Activated naive CD4-positive, alpha-beta T cell treated with anti-CD3 and anti-CD28 coated beads for 36 hours (primary cell): ENCODE measurements around the gene RUNX2. TPM values are rescaled to one million over a fixed set of nuclear protein-coding genes. Genes with fewer than 3 reads are reported as not detected.
"Not testable (repeated sequence)": the region's sequence is repeated elsewhere in the genome, so short reads cannot be mapped to it uniquely, and the experiment has no call there.

ENCODE experiments used
- CTCF ChIA-PET: fragments of 350-600 bp; sonication (Branson Sonifier 250); formaldehyde crosslinking; loops from one replicate; lab custom pipeline; 2021; ENCODE audit warnings: antibody characterized with exemption; lab: Charles Lee
- DNase-seq: peaks from one replicate; pipeline ENCODE4 v3.0.0-alpha.2; 2020
- H3K27ac Mint-ChIP-seq: one replicate; pipeline ENCODE4 v1.8.0; 2021; ENCODE audit warnings: mild to moderate bottlenecking, mixed read lengths
- H3K27me3 Mint-ChIP-seq: one replicate; pipeline ENCODE4 v1.8.0; 2021; ENCODE audit warnings: low read depth, mixed read lengths
- H3K36me3 Mint-ChIP-seq: one replicate; pipeline ENCODE4 v1.8.0; 2021; ENCODE audit warnings: low read depth, mixed read lengths
- H3K4me1 Mint-ChIP-seq: one replicate; pipeline ENCODE4 v1.8.0; 2021; ENCODE audit warnings: low read depth, mixed read lengths
- H3K4me3 Mint-ChIP-seq: one replicate; pipeline ENCODE4 v1.8.0; 2021; ENCODE audit warnings: mild to moderate bottlenecking, moderate library complexity, mixed read lengths
- H3K9me3 Mint-ChIP-seq: one replicate; pipeline ENCODE4 v1.8.0; 2021; ENCODE audit warnings: mixed read lengths
- intact Hi-C: fragments of 100-400 bp; cut with micrococcal nuclease; formaldehyde crosslinking; loops from one replicate; pipeline ENCODE4 v1.15.1; 2023
- total RNA-seq, 2 experiments: library from RNA; stranded (reverse); gene quantifications; one replicate each; pipeline ENCODE4 v1.2.3, GENCODE V29; 2021

The RUNX2 gene
- total RNA-seq, 2 experiments from 2014 or later: 3.1 to 3.6 TPM

DNA sequence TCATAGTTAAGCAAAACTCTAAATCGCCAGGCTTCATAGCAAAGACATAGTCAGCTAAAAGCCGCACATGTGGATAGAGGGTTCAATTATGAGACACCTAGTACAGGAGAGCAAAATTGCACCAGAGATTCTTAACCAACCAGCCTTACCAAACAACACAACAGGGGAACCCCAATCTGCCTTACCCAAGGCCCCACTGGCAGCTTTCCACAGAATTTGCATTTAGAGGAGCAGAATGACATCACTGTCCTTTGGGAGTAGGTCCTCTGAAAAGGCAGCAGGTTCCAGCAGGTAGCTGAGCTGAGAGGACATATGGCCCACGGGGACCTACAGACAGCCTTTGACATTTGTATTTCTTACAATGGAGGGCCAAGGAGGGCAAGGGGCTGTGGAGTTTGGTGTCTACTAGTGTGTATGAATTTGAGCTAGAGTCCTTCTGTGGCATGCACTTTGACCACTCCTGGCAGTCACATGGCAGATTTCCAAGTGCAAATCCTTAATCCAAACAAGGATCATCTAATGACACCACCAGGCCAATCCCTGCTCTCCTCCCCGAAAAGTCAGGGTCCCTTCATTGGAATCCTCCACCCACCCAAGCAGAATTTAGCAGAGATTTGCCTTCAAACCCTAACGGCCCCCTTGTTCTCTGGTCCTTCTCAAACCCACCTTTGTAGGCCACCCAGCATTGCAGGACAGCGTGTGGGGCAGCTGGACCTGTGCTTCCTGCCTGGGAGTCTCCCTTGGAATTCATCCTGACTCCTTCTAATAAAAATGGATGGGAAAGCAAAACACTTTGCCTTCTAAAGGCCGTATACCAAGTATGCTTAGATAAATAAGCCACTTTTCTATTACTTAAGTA lies 220.8 kb downstream of the RUNX2 start:
- H3K9me3 Mint-ChIP-seq: no peaks in the 10 kb centered on the region
- CTCF ChIA-PET: no interaction called here
- no peak overlapping the region for H3K4me3 Mint-ChIP-seq
- peaks cover 10% of the 10 kb centered on the region for H3K36me3 Mint-ChIP-seq
- intact Hi-C loops: no loop called here
- no peak for DNase-seq
- H3K27ac Mint-ChIP-seq: no peak overlapping the region
- no peaks in the 10 kb centered on the region for H3K27me3 Mint-ChIP-seq
- peaks cover 4% of the 10 kb centered on the region for H3K4me1 Mint-ChIP-seq

DNA sequence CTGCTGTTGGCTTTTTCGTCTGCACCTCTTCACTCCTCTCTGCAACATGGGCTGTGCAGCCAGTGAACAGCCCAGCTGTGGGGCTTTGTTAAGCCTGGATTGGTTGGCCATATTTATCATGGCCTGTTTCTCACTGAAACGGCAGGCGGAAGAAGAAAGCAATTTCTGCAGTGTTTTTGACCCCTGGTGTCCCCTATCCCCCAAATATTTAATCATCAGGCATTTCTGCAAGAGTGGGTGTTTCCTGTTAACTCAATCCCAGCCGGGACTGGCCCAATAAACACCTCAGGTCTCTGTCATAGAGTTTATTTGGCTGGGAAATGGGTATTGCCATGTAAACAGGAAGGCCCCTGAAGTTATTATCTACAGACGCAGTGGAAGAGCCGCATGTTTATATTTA lies 224.4 kb downstream of the RUNX2 start:
- Mint-ChIP-seq H3K9me3 (no peaks in the 10 kb centered on the region), H3K27me3 (no peaks in the 10 kb centered on the region), H3K36me3 (peaks cover 6% of the 10 kb centered on the region), H3K4me1 (peaks cover 6% of the 10 kb centered on the region), H3K27ac (no peak overlapping the region), H3K4me3 (no peak overlapping the region)
- DNase-seq: no peak
- intact Hi-C loops: no loop called here
- CTCF ChIA-PET: no interaction called here

DNA sequence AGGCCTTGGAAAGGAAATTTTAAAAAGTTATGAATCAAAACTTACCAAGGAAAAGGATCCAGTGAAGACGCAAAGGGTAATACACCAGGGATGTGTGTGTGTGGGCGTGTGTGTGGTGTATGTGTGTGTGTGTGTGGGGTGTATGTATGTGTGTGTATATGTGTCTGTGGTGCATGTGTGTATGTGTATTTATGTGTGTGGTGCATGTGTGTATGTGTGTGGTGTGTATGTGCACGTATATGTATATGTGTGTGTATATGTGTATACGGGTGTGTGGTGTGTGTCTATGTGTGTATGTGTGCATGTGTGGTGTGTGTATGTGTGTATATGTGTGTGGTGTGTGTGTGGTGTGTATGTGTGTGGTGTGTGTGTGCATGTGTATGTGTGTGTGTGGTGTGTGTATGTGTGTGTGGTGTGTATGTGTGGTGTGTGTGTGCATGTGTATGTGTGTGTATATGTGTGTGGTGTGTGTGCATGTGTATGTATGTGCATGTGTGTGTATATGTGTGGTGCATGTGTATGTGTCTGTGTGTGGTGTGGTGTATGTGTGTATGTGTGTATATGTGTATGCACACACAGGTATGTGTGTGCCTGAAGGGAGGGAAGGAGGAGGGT lies 225.7 kb downstream of the RUNX2 start:
- H3K27ac Mint-ChIP-seq: no peak overlapping the region
- DNase-seq: no peak
- intact Hi-C loops: no loop called here
- peaks cover 7% of the 10 kb centered on the region for H3K4me1 Mint-ChIP-seq
- H3K4me3 Mint-ChIP-seq: no peak overlapping the region
- H3K36me3 Mint-ChIP-seq: no peaks in the 10 kb centered on the region
- no peaks in the 10 kb centered on the region for H3K27me3 Mint-ChIP-seq
- no peaks in the 10 kb centered on the region for H3K9me3 Mint-ChIP-seq
- CTCF ChIA-PET: no interaction called here

DNA sequence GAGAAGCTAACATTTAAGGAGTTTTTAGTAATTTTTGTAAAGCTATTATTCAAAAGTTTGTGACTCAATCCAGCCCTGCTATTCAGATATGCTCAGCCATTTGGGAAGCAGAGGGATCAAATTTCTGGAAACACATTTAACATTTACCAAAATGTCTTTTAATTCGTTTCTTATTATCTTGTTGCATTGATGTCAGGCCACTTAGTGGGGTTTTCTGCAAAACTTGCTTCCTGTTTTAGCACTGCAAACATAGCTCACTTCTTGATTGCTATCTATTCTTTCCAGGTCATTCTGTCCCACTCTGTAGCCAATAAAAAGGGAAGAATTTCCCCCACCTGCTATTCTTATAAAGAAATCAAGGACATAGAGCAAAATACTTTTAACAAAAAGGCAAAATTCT lies 226.5 kb downstream of the RUNX2 start:
- H3K36me3 Mint-ChIP-seq: no peaks in the 10 kb centered on the region
- H3K4me1 Mint-ChIP-seq: peaks cover 13% of the 10 kb centered on the region
- DNase-seq: no peak
- no peak overlapping the region for H3K4me3 Mint-ChIP-seq
- no peaks in the 10 kb centered on the region for H3K27me3 Mint-ChIP-seq
- CTCF ChIA-PET: interaction anchor here (0.6 to 0.7 kb wide), 2 partner anchors 11 to 1603 kb away, joined by 3 to 6 read pairs; no protein-coding TSS in a partner anchor
- H3K27ac Mint-ChIP-seq: no peak overlapping the region
- no peaks in the 10 kb centered on the region for H3K9me3 Mint-ChIP-seq
- intact Hi-C loops: no loop called here

DNA sequence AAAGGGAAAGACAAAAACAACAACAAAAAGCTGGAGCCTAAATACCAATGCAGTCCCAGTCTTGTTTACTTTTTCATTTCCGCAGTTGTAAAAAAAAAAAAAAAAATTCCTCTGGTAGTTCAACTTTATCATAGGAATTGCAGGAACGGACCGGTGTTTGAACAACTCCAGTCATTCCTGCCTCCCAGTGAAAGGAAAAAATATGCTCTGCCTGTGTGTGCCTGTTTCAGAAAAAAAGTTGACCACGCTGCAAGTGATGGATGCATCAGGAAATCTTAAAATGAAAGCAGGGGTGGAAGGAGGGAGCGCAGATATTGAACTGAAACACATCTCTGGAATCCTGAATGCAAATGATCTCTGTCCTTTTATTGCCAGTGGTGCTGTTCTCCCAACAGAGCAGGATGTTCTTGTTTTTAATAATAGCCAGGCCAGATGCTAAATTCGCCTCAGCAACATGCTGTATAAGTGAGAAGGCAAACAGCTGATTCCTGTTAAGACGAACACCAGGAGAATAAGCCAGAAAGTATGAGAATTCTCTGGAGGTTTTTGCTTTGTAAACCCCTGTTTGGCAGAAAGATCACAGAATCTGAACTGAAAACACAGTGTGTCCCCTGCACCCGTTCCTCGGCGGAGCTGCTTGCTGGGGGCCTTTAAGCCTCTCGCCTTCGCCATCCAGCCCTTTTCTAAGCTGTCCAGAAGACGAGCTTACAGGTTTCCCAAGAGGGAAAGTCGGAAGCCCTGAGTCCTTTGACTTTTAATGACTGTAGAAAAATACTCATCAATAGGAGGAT lies 228.0 kb downstream of the RUNX2 start:
- H3K9me3 Mint-ChIP-seq: no peaks in the 10 kb centered on the region
- CTCF ChIA-PET: no interaction called here
- no peaks in the 10 kb centered on the region for H3K36me3 Mint-ChIP-seq
- H3K27ac Mint-ChIP-seq: no peak overlapping the region
- H3K4me3 Mint-ChIP-seq: no peak overlapping the region
- no peaks in the 10 kb centered on the region for H3K27me3 Mint-ChIP-seq
- no peak for DNase-seq
- intact Hi-C loops: no loop called here
- peaks cover 22% of the 10 kb centered on the region for H3K4me1 Mint-ChIP-seq

DNA sequence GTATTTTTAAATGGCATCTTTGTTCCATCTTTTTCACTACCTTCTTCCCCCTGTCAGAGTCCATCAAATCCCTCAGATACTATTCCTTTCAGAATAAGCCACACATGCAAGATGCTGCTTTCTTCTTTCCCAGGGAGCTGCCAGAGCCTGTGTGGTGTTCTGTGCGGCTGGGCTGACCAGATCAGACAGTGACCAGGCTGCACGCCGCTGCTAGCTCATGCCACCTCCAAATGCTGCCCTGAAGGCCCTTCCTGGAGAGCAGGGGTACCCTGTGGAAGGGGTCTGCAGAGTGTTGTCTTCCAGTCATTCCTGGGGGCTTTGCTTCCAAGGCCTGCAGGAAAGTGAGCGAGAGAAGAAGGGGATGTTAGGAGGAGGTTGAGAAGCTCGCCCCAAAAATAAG lies 228.7 kb downstream of the RUNX2 start:
- intact Hi-C loops: no loop called here

DNA sequence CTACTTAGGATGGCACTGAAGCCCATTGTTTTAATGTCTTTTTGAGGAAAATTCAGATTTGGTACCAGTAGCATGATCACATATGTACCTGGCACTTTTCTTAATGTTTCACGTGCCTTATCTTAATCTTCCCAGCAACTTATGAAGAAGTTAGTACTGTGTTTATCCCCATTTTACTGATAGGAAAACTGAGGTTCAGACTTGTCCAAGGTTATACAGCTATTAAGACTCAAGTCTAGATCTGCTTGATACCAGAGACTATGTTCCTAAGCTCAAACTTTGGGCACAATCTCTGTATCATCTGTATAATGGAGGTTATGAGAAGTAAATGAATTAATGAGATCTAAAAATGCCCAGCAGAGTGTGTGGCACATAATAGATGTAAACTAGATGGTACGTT lies 229.3 kb downstream of the RUNX2 start:
- DNase-seq: no peak
- CTCF ChIA-PET: no interaction called here
- Mint-ChIP-seq H3K9me3 (no peaks in the 10 kb centered on the region), H3K4me1 (peaks cover 23% of the 10 kb centered on the region), H3K27me3 (no peaks in the 10 kb centered on the region), H3K36me3 (no peaks in the 10 kb centered on the region), H3K4me3 (no peak overlapping the region), H3K27ac (no peak overlapping the region)
- intact Hi-C loops: no loop called here

More for the DNA sequence above, 228.7 kb downstream of the RUNX2 start:
- peaks cover 23% of the 10 kb centered on the region for H3K4me1 Mint-ChIP-seq
- H3K4me3 Mint-ChIP-seq: no peak overlapping the region
- no peaks in the 10 kb centered on the region for H3K27me3 Mint-ChIP-seq
- no peak for DNase-seq
- no peak overlapping the region for H3K27ac Mint-ChIP-seq
- H3K36me3 Mint-ChIP-seq: no peaks in the 10 kb centered on the region
- no peaks in the 10 kb centered on the region for H3K9me3 Mint-ChIP-seq
- CTCF ChIA-PET: no interaction called here

DNA sequence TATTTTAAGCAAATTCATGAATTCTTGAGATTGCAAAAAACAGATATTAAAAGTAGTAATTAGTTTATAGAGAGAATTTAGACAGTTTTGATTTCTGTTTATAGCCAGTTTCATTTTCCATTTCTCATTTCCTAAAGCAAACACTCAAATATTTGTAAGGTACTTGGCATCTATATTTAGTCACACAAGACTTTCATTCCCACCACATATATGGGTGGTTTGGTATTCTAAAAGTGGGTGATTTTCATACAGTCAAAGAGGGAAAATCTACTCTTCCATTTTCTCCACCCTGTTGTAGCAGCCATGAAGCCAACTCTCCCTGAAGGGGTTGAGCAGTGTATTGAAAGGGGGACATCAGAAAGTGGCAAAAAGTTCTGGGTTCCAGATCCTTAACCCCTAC lies 230.7 kb downstream of the RUNX2 start:
- no peak overlapping the region for H3K27ac Mint-ChIP-seq

DNA sequence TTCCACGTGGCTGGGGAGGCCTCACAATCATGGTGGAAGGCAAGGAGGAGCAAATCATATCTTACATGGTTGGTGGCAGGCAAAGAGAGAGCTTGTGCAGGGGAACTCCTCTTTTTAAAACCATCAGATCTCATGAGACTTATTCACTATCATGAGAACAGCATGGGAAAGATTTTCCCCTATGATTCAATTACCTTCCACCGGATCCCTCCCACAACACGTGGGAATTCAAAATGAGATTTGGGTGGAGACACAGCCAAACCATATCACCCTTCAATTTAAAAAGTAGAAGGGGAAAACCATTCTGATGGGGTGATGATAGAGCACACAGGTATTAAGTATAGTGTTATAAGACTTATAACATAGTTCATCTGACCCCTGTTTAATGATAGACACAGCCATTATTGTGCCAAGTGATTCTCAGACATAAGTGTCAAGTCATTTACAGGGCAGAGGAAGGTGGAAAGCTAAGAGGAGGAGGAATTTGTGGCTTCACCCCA lies 232.2 kb downstream of the RUNX2 start:
- H3K27me3 Mint-ChIP-seq, H3K36me3 Mint-ChIP-seq, H3K4me3 Mint-ChIP-seq, DNase-seq, H3K9me3 Mint-ChIP-seq, CTCF ChIA-PET, H3K27ac Mint-ChIP-seq, intact Hi-C loops: not testable (repeated sequence)
- peaks cover 20% of the 10 kb centered on the region for H3K4me1 Mint-ChIP-seq

More for the DNA sequence above, 230.7 kb downstream of the RUNX2 start:
- no peaks in the 10 kb centered on the region for H3K9me3 Mint-ChIP-seq
- CTCF ChIA-PET: no interaction called here
- no peak for DNase-seq
- no peak overlapping the region for H3K4me3 Mint-ChIP-seq
- intact Hi-C loops: loop anchor here (1.0 to 2.0 kb wide), 3 partner anchors 26 to 151 kb away; no protein-coding TSS in a partner anchor
- peaks cover 22% of the 10 kb centered on the region for H3K4me1 Mint-ChIP-seq
- no peaks in the 10 kb centered on the region for H3K36me3 Mint-ChIP-seq
- no peaks in the 10 kb centered on the region for H3K27me3 Mint-ChIP-seq

DNA sequence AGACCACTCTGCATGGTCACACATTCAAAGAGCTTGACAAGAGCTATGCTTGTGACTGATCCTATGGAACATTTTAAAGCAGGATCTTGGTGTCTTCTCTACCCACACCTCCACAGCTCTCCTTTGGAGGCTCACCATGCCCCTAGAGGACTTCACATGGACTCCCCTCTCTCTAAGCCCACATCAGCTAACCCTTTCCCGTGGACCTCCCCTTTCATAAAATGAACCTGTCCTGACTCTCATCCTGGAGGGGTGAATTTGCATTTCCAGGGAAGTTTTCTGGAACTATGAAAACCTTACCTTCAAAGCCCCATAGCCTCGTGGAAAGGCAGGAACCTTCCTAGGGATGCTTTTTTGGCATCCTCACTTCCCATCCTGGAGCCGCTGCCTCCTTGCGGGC lies 234.0 kb downstream of the RUNX2 start:
- peaks cover 3% of the 10 kb centered on the region for H3K9me3 Mint-ChIP-seq
- CTCF ChIA-PET: no interaction called here

DNA sequence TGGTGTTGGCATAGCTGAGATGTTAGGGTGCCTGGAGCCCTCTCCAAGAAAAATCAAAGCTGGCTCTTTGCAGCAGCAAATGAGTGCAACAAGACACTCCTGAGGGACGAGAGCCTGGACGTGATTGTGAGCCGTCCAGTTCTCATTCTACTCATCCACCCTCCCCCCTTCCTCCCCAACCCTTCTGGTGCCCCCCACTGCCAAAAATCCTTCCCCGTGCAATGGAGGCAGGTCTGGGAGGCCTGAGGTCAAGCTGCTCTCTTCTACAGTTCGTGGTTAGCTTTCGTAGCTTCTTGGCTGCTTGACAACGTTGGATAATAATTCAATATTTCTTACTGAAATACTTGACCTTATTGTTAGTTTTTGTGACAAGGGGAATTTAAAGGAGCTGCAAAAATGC lies 234.9 kb downstream of the RUNX2 start:
- no peaks in the 10 kb centered on the region for H3K36me3 Mint-ChIP-seq
- CTCF ChIA-PET: no interaction called here
- H3K9me3 Mint-ChIP-seq: peaks cover 3% of the 10 kb centered on the region
- intact Hi-C loops: no loop called here
- no peaks in the 10 kb centered on the region for H3K27me3 Mint-ChIP-seq
- H3K4me3 Mint-ChIP-seq: no peak overlapping the region
- DNase-seq: no peak
- H3K27ac Mint-ChIP-seq: no peak overlapping the region
- peaks cover 20% of the 10 kb centered on the region for H3K4me1 Mint-ChIP-seq

More for the DNA sequence above, 234.0 kb downstream of the RUNX2 start:
- H3K4me3 Mint-ChIP-seq: no peak overlapping the region
- peaks cover 20% of the 10 kb centered on the region for H3K4me1 Mint-ChIP-seq
- intact Hi-C loops: no loop called here
- no peaks in the 10 kb centered on the region for H3K36me3 Mint-ChIP-seq
- DNase-seq: no peak
- no peak overlapping the region for H3K27ac Mint-ChIP-seq
- H3K27me3 Mint-ChIP-seq: no peaks in the 10 kb centered on the region

DNA sequence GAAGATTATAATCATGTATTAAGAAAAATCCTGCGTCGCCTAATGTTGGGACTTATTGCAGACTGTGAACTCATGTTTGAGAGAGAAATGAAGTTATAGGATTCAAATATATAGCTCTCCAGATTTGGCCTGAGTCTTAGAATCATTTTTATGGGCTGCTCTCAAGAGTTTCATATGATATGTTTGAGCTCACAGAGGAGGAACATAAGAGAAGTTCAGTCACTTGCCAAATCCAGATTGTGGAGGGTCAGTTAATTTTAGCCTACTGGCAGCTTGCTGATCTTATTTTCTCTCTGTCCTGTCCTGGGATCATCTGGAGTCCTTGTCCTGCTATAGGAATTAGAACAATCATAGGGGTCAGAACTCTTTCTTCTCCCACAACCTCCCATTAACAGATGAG lies 235.7 kb downstream of the RUNX2 start:
- Mint-ChIP-seq H3K4me3 (no peak overlapping the region), H3K27me3 (no peaks in the 10 kb centered on the region), H3K4me1 (peaks cover 20% of the 10 kb centered on the region), H3K9me3 (peaks cover 3% of the 10 kb centered on the region), H3K27ac (no peak overlapping the region), H3K36me3 (no peaks in the 10 kb centered on the region)
- DNase-seq: no peak
- intact Hi-C loops: no loop called here
- CTCF ChIA-PET: interaction anchor here (0.6 to 1.1 kb wide), 2 partner anchors 224 to 520 kb away, joined by 3 read pairs; no protein-coding TSS in a partner anchor
